ENCODE data around the gene SYCE3.

The SYCE3 gene

GRCh38 chr22:50576070-50576469 lies 13.4 kb upstream of the SYCE3 start:
- peak; percentile 59 for DNase-seq (ENCODE audit: low read depth)

DNA sequence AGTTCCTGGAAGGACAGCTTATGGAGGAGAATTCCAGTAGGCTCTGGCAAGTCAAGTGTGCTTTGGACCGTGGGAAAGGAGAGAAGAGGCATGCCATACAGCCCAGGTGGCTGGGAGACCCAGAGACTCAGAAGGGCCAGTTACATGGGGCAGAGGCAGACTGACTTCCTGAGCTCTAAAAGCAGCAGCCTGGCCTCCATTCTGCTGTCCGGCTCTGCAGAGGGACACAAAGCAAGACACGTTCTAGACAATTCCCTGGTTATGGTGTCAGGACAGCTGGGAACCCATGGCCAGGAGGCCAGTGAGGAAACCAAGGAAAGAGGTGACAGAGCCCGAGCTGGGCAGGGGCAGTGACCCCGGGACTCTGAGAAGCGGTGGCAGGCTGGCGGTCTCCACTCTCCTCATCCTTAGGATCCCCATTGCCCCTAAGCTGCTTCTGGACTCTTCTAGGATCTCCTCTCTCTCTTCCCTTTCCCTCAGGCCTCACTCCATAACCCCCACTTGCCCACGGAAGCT lies 12.8 kb upstream of the SYCE3 start:
- no peak for DNase-seq (ENCODE audit: low read depth)

GRCh38 chr22:50574383-50574755 lies 11.7 kb upstream of the SYCE3 start:
- no peak for DNase-seq (ENCODE audit: low read depth)

GRCh38 chr22:50573491-50574382 lies 11.0 kb upstream of the SYCE3 start:
- DNase-seq (ENCODE audit: low read depth), result no peak

- no peak for DNase-seq (ENCODE audit: low read depth)
These were observed 10.2 kb upstream of the SYCE3 start for GRCh38 chr22:50572965-50573364.

GRCh38 chr22:50571264-50572175 lies 8.8 kb upstream of the SYCE3 start:
- no peak for DNase-seq (ENCODE audit: low read depth)

DNA sequence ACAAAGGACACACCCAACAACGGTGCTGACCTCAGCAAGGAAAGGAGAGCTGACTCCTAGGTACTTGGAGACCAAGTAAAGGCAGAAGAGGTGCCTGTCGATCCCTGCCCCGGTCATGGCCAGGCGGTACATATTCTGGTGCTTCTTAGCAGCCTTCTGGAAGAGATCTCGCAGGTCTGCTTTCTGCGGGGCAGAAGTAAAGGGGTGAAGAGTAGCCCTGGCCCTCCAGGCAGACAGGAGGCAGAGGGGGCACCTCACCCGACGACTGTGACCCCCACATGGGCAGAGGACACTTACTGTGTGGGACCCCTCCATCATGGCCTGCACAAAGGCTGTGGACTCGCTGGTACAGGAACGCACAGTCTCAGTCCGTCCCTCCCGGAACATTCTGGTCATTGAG lies 8.1 kb upstream of the SYCE3 start:
- DNase-seq (ENCODE audit: low read depth), result no peak

DNA sequence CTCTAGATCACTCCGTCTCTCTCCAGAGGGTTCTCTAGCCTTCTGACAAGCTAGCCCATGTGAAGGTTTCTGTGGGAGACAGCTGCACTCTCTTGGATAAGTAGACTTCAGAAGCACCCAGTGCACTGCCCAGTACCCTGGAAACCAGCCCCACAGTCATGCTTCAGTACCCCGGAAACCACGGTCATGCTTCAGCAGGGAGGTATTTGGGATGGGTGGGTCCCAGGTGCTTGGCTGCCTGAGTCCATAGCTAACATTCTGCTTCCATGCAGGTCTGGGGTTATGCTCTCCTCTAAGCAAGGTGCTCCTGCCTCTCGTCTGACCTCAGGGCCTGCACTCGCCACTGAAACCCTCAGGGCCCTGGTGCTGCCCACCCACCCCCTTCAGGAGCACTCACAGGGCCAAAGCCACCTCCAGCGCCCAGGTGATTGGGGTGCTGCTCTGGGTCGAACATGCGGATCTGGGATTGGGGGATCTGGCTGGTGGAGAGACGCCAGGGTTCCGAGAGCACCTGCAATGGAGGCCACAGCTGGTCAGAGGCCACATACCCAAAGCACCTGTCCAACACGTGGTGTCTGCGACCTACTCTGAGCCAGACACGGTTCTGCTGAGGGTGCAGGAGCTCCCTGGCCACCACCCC lies 7.3 kb upstream of the SYCE3 start:
- no peak for DNase-seq (ENCODE audit: low read depth)

- no peak for DNase-seq (ENCODE audit: low read depth)
These were observed 6.3 kb upstream of the SYCE3 start for GRCh38 chr22:50569041-50569459.

DNA sequence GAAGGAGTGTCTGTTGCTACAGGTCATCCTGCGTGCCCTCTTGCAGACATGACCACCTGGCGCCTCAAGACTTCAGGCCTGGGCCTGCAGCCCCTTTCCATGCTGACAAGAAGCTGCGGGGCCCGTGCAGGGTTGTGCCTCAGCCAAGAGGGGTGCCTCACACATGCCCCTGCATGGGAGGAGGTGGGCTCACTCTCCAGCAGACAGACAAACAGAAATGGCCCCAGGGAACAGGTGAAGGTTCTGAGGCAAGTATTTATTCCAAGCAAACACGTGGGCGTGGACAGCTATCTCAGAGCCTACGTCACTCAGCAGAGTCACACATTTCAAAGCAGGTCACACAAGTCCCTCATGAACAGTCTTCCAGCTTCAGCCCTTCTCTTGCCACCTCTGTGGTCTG lies 5.9 kb upstream of the SYCE3 start:
- no peak for DNase-seq (ENCODE audit: low read depth)

- no peak for DNase-seq (ENCODE audit: low read depth)
These were observed 5.1 kb upstream of the SYCE3 start for GRCh38 chr22:50567721-50568252.

- DNase-seq (ENCODE audit: low read depth), result no peak
These were observed 1.6 kb upstream of the SYCE3 start for GRCh38 chr22:50564289-50564688.

DNA sequence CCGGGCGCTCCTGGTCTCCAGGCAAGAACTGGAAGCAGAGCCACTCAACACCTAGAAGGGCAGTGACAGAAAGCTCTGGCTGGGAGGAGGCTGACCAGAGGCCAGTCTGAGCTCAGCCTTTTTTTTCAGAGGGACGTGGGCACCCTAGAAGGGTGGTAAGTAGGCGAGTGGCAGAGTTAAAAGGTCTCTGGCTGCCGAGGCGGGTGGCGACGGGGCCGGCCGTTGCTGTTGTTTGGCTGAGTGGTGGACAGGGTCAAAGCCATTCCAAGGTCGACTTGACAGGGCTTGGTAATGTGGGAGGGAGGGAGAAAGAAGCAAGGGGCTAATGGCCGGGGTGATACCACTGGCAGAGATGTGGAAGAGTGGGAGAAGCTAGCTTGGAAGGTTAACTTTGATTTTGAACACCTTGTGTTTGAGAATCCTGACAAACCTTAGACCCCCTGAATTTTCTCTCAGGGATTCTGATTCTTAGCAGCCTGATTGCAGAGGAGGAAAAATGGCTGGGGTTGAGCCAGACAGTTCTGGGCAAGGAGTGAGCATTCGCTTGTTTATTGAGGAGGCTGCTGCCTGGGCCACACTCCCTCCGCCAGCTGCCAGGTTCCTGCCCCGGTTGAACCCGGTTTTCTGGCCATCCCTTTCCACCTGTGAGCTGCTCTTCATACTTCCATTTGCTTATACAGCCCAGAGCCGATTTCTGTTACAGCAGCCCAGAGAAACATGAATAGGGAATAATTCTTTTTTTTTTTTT lies 868 bp upstream of the SYCE3 start:
- DNase-seq (ENCODE audit: low read depth), result no peak

DNA sequence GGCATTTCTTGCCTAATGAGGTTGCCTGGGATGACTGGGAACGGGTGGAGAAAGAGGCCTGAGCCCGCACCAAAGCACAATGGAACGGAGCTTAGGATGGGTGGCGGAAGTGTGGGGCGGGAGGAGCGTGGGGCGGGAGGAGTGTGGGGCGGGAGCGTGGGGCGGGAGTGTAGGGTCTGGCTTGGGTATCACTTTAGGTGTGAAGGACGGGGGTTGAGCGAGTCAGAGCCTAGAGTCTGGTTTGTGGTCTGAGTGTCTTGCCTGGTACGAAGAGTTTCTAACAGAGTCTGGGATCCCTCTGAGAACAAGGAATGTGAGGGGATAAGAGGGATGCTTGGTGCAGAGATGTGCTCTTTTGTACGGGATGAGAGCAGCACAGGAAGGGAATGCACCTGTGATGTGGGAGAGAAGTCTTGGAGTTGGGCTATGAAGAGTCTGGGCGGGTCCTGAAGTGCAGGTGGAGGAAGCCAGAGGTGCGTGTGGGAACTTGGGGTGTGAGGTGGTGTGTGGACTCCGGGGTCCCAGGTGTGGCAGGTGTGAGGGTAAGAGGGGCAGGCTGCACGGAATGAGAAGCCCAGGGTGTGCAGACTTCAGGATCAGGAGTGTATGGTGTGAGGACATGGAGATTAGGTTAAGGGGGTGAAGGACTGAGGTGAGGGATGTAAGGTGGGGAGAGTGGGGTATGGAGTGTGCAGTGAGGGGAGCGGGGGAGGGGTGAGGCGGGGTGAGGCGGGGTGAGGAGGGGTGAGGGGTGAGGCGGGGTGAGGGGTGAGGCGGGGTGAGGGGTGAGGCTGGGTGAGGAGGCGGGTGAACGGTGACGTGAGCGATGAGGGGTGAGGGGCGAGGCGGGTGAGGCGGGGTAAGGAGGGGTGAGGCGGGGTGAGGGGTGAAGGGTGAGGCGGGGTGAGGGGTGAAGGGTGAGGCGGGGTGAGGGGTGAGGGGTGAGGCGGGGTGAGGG lies 1.0 kb downstream of the SYCE3 start:
- DNase-seq (ENCODE audit: low read depth), result no peak

GRCh38 chr22:50560034-50560433 lies 2.7 kb downstream of the SYCE3 start:
- no peak for DNase-seq (ENCODE audit: low read depth)

GRCh38 chr22:50556703-50557102 lies 6.0 kb downstream of the SYCE3 start:
- no peak for DNase-seq (ENCODE audit: low read depth)

- no peak for DNase-seq (ENCODE audit: low read depth)
These were observed 9.4 kb downstream of the SYCE3 start for GRCh38 chr22:50553310-50553709.

DNA sequence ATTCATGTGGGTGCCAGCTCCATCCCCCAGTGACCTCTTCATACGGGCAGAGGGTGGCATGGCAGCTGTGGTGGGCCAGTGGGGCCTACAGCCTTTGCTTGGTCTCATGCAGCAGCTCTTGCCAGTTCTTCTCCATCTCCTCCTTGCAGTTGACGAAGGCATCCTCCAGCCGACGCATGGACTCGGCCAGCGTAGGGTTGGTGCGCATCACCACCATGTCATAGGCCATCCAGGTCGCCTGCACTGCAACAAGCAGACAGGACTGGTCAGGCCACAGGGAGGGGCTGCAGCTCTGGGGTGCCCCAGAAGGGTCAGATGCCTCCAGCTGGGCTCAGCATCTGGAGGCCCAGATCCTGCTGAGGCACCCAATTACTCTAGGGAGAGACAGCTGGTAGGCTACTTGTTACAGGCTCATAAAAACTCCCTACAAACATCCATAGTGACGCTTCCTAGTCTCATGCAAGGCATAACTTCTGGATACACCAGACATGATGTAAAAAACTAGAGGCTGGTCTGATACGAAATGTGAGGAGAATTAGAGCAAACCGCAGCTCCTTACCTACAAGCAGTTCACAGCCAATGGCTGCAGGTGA lies 11.5 kb downstream of the SYCE3 start:
- DNase-seq (ENCODE audit: low read depth), result no peak

- no peak for DNase-seq (ENCODE audit: low read depth)
These were observed 12.3 kb downstream of the SYCE3 start for GRCh38 chr22:50550395-50550794.
